ENCODE data around the gene DIAPH3. TPM values are rescaled to one million over a fixed set of nuclear protein-coding genes. Genes with fewer than 3 reads are reported as not detected.

Gene DIAPH3
- total RNA-seq, 2 experiments from 2014 or later = 0.08 to 0.11 TPM

DNA sequence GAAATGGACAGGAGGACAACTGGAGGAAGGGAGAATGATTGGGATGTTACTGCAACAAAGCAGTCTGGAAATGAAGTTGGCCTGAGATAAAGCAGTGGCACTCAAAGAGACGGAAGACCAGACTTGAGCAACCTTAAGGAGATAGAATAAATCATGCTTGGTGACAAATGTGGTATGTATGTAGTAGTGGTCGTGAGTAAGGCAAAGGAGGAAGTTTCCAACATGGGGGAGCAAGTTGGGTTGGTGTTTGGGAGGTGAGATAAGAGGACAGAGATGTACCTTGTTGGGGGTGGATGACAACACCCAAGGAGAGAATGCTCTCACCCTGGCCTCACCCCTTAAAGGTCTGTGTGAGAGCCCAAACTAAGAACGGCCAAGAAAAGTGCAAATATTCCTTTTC, 420.5 kb downstream of the DIAPH3 start:
- Histone ChIP-seq H3K27ac (ENCODE audit: low read depth in 1 of 2, low read length in 2 of 2) (no peak overlapping the region), H3K36me3 (ENCODE audit: insufficient read depth, low read length) (no peaks in the 10 kb centered on the region), H3K4me3 (ENCODE audit: low read length) (no peak overlapping the region), H3K27me3 (ENCODE audit: control insufficient read depth in 1 of 2, insufficient read depth in 2 of 2, low read length in 2 of 2) (no peaks in the 10 kb centered on the region), H3K4me1 (ENCODE audit: insufficient read depth, low read length) (no peaks in the 10 kb centered on the region), H3K9me3 (ENCODE audit: control insufficient read depth in 1 of 2, insufficient read depth in 1 of 2, low read length in 2 of 2) (no peaks in the 10 kb centered on the region)
- POLR2A ChIA-PET = no interaction called here
- CTCF ChIA-PET = no interaction called here
- Mint-ChIP-seq H3K4me1 (ENCODE audit: low read depth) (no peaks in the 10 kb centered on the region), H3K4me3 (no peak overlapping the region), H3K9me3 (no peaks in the 10 kb centered on the region), H3K27me3 (no peaks in the 10 kb centered on the region), H3K36me3 (ENCODE audit: low read depth) (no peaks in the 10 kb centered on the region), H3K27ac (no peak overlapping the region)
- intact Hi-C loops (cut with DNase I, micrococcal nuclease) = no loop called here
- DNase-seq (no peak), ATAC-seq (ENCODE audit: poor library complexity) (no peak)
- TF ChIP-seq, protein P1, sequence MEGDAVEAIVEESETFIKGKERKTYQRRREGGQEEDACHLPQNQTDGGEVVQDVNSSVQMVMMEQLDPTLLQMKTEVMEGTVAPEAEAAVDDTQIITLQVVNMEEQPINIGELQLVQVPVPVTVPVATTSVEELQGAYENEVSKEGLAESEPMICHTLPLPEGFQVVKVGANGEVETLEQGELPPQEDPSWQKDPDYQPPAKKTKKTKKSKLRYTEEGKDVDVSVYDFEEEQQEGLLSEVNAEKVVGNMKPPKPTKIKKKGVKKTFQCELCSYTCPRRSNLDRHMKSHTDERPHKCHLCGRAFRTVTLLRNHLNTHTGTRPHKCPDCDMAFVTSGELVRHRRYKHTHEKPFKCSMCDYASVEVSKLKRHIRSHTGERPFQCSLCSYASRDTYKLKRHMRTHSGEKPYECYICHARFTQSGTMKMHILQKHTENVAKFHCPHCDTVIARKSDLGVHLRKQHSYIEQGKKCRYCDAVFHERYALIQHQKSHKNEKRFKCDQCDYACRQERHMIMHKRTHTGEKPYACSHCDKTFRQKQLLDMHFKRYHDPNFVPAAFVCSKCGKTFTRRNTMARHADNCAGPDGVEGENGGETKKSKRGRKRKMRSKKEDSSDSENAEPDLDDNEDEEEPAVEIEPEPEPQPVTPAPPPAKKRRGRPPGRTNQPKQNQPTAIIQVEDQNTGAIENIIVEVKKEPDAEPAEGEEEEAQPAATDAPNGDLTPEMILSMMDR (IDR thresholded peaks at IDR 0.05) = no peak

DNA sequence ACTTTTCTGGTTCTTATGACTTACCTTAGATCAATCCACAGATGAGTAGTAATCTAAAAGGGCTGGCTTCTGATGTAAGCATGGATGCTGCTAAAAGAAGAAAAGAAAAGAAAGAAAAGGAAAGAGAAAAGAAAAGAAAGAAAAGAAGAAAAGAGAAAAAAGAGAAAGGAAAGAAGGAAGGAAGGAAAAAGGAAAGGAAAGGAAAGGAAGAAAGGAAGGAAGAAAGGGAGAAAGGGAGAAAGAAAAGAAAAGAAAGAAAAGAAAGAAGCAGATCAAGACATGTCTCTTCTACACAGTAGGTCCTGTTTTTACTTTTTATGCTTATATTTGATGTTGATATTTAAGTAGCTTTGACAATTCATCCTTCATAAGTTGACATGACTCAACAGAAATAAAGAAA, 421.3 kb downstream of the DIAPH3 start:
- Histone ChIP-seq H3K4me1 (ENCODE audit: insufficient read depth, low read length) (no peaks in the 10 kb centered on the region), H3K27ac (ENCODE audit: low read depth in 1 of 2, low read length in 2 of 2) (no peak overlapping the region), H3K36me3 (ENCODE audit: insufficient read depth, low read length) (no peaks in the 10 kb centered on the region), H3K4me3 (ENCODE audit: low read length) (no peak overlapping the region), H3K27me3 (ENCODE audit: control insufficient read depth in 1 of 2, insufficient read depth in 2 of 2, low read length in 2 of 2) (no peaks in the 10 kb centered on the region), H3K9me3 (ENCODE audit: control insufficient read depth in 1 of 2, insufficient read depth in 1 of 2, low read length in 2 of 2) (no peaks in the 10 kb centered on the region)
- H3K4me3 Mint-ChIP-seq = no peak overlapping the region
- H3K27me3 Mint-ChIP-seq = no peaks in the 10 kb centered on the region
- TF ChIP-seq, protein P1 (IDR thresholded peaks at IDR 0.05) = no peak
- H3K27ac Mint-ChIP-seq = no peak overlapping the region
- ATAC-seq (ENCODE audit: poor library complexity) (no peak), DNase-seq (no peak)
- ChIA-PET CTCF (no interaction called here), POLR2A (no interaction called here)
- H3K9me3 Mint-ChIP-seq = no peaks in the 10 kb centered on the region
- intact Hi-C loops (cut with DNase I, micrococcal nuclease) = no loop called here
- H3K4me1 Mint-ChIP-seq (ENCODE audit: low read depth) = no peaks in the 10 kb centered on the region
- H3K36me3 Mint-ChIP-seq (ENCODE audit: low read depth) = no peaks in the 10 kb centered on the region

DNA sequence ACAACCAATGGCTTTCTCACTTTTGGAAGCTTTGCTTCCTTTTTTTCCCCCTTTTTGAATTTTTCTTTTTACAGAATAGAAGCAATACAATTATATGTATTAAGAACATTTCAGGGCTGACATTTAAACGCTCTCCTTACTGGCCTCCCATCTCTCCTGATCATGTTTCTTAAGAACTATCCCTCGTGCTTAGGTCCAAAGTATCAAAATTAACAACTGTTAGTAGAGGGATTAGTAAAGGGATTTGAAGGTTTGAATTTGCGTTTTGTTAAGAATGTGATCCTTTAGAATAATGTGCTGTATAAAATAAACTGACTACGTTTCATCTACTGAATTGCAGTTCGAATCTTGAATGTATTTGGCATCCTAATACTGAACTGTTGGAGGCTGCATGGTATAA, 424.8 kb downstream of the DIAPH3 start:
- H3K4me1 ChIP-seq (ENCODE audit: insufficient read depth, low read length) = no peaks in the 10 kb centered on the region
- H3K4me3 ChIP-seq (ENCODE audit: low read length) = no peak overlapping the region
- ChIA-PET POLR2A (no interaction called here), CTCF (no interaction called here)
- Mint-ChIP-seq H3K4me1 (ENCODE audit: low read depth) (no peaks in the 10 kb centered on the region), H3K27ac (no peak overlapping the region), H3K9me3 (no peaks in the 10 kb centered on the region), H3K27me3 (no peaks in the 10 kb centered on the region), H3K36me3 (ENCODE audit: low read depth) (no peaks in the 10 kb centered on the region), H3K4me3 (no peak overlapping the region)
- ATAC-seq (ENCODE audit: poor library complexity) = no peak
- TF ChIP-seq, protein P1 (IDR thresholded peaks at IDR 0.05) = no peak
- no peaks in the 10 kb centered on the region for H3K36me3 ChIP-seq (ENCODE audit: insufficient read depth, low read length)
- no peak overlapping the region for H3K27ac ChIP-seq (ENCODE audit: low read depth in 1 of 2, low read length in 2 of 2)
- H3K27me3 ChIP-seq (ENCODE audit: control insufficient read depth in 1 of 2, insufficient read depth in 2 of 2, low read length in 2 of 2) = no peaks in the 10 kb centered on the region
- no peaks in the 10 kb centered on the region for H3K9me3 ChIP-seq (ENCODE audit: control insufficient read depth in 1 of 2, insufficient read depth in 1 of 2, low read length in 2 of 2)
- DNase-seq = no peak
- intact Hi-C loops (cut with DNase I, micrococcal nuclease) = no loop called here

Data from CD4-positive, alpha-beta T cell (primary cell).